ENCODE results near the gene ZBTB9.

Gene ZBTB9

DNA sequence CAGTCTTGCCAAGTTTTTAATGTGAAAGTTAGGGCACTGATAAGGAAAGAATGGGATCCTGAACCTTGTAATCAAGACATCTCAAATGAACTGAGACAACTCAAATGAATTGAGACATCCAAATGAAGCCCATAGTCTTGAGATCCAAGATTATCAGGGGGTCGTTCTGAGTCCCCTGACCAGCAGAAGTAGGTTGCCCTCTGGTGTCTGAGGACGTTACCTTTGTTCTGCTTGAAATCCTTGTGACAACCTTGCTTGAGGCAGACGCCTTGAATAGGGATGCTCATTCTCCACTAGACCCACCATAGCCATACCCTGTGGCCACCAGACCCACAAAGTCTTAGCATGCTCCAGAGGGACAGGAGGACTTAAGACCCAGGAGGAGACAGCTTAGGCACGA lies 37.7 kb downstream of the ZBTB9 start:
- Histone ChIP-seq H3K9ac (ENCODE audit: insufficient read length, low read depth) (no peak overlapping the region), H3K9me3 (ENCODE audit: insufficient read depth, low read length) (no peaks in the 10 kb centered on the region), H3K36me3 (ENCODE audit: insufficient read depth, insufficient read length, low read length) (no peaks in the 10 kb centered on the region), H3K4me1 (ENCODE audit: insufficient read depth, insufficient read length) (peaks cover 2% of the 10 kb centered on the region), H3K27me3 (ENCODE audit: insufficient read depth, insufficient read length) (no peaks in the 10 kb centered on the region), H3K4me3 (ENCODE audit: insufficient read length, low read depth) (no peak overlapping the region)
- DNase-seq (ENCODE audit: low read depth, low spot score), result no peak
- no peak for TF ChIP-seq ZNF274 (IDR thresholded peaks at IDR 0.05; ENCODE audit: low read depth, low read length)
- no peak for TF ChIP-seq YY1 (IDR thresholded peaks at IDR 0.05; ENCODE audit: insufficient read depth, insufficient read length)
- no peak for TF ChIP-seq SUZ12 (IDR thresholded peaks at IDR 0.05; ENCODE audit: extremely low read depth, insufficient read depth, insufficient read length)

DNA sequence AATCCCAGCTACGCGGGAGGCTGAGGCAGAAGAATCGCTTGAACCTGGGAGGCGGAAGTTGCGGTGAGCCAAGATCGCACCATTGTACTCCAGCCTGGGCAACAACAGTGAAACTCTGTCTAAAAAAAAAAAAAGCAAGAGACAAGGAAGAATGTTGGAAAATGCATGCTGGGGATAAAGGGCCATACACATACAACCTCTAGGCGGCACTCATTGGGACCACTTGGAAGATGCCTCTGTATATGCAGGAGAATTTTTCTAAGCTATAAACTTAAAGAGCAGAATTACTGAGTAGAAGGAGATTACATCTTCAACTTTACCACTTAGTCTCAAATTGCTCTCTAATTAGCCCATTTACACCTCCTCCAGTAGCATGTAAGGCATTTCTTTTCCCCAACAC lies 42.8 kb downstream of the ZBTB9 start:
- Histone ChIP-seq H3K27me3 (ENCODE audit: insufficient read depth, insufficient read length) (no peaks in the 10 kb centered on the region), H3K4me1 (ENCODE audit: insufficient read depth, insufficient read length) (no peaks in the 10 kb centered on the region), H3K36me3 (ENCODE audit: insufficient read depth, insufficient read length, low read length) (no peaks in the 10 kb centered on the region), H3K9me3 (ENCODE audit: insufficient read depth, low read length) (peaks cover 21% of the 10 kb centered on the region), H3K4me3 (ENCODE audit: insufficient read length, low read depth) (no peak overlapping the region), H3K9ac (ENCODE audit: insufficient read length, low read depth) (no peak overlapping the region)
- no peak for TF ChIP-seq ZNF274 (IDR thresholded peaks at IDR 0.05; ENCODE audit: low read depth, low read length)
- DNase-seq (ENCODE audit: low read depth, low spot score), result no peak

DNA sequence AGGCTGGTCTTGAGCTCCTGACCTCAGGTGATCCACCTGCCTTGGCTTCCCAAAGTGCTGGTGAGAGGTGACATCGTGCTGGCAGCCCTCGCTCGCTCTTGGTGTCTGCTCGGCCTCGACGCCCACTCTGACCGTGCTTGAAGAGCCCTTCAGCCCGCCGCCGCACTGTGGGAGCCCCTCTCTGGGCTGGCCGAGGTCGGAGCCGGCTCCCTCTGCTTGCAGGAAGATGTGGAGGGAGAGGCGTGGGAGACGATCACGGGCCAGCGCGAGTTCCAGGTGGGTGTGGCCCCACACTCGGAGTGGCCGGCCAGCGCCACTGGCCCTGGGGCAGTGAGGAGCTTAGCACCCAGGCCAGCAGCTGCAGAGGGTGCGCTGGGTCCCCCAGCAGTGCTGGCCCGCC lies 48.1 kb downstream of the ZBTB9 start:
- H3K4me3 ChIP-seq (ENCODE audit: insufficient read length, low read depth), result no peak overlapping the region
- no peaks in the 10 kb centered on the region for H3K36me3 ChIP-seq (ENCODE audit: insufficient read depth, insufficient read length, low read length)
- H3K9me3 ChIP-seq (ENCODE audit: insufficient read depth, low read length), result peaks cover 32% of the 10 kb centered on the region
- no peaks in the 10 kb centered on the region for H3K27me3 ChIP-seq (ENCODE audit: insufficient read depth, insufficient read length)
- no peaks in the 10 kb centered on the region for H3K4me1 ChIP-seq (ENCODE audit: insufficient read depth, insufficient read length)
- H3K9ac ChIP-seq (ENCODE audit: insufficient read length, low read depth), result no peak overlapping the region
- no peak for TF ChIP-seq ZNF274 (IDR thresholded peaks at IDR 0.05; ENCODE audit: low read depth, low read length)
- no peak for TF ChIP-seq YY1 (IDR thresholded peaks at IDR 0.05; ENCODE audit: insufficient read depth, insufficient read length)
- TF ChIP-seq SUZ12 (IDR thresholded peaks at IDR 0.05; ENCODE audit: extremely low read depth, insufficient read depth, insufficient read length), result no peak
- DNase-seq (ENCODE audit: low read depth, low spot score), result no peak

GRCh38 chr6:33504486-33504885 lies 50.1 kb downstream of the ZBTB9 start:
- H3K9ac ChIP-seq (ENCODE audit: insufficient read length, low read depth), result no peak overlapping the region

DNA sequence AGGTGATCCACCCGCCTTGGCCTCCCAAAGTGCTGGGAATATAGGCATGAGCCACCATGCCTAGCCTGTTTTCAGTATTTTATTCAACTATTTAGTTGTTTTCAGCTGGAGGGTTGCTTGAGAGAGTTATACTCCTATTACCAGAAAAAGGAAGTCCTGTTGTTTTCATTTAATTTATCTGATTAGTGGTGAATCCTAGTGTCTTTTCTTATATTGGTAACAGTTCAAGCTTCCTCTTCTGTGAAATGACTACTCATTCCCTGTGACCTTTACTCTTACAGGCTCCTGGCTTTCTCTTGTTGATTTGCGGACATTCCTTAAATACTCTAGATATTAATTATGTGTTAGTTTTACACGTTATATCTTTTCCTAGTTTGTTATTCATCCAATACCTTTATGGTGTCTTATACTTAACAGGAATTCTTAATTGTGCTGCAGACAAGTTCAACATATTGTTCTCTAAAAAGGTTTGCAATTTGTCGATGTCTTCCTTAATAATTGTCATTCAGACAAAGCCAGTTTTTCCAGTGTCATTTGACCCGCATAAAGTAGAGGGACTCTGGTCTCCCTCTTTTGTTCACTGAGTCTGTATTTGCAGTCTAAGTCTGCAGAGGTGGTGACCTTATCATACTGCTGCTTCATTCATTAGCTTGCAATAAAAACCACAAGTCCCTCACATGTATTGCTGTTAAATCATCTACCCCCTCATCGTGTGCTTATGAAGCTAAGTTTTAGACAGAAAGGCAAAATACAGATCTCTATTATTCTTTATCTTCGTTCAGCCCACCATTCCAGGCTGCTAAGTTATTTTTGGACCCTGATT lies 51.4 kb downstream of the ZBTB9 start:
- H3K9ac ChIP-seq (ENCODE audit: insufficient read length, low read depth), result no peak overlapping the region
- peaks cover 21% of the 10 kb centered on the region for H3K9me3 ChIP-seq (ENCODE audit: insufficient read depth, low read length)
- H3K27me3 ChIP-seq (ENCODE audit: insufficient read depth, insufficient read length), result no peaks in the 10 kb centered on the region
- H3K36me3 ChIP-seq (ENCODE audit: insufficient read depth, insufficient read length, low read length), result no peaks in the 10 kb centered on the region
- DNase-seq (ENCODE audit: low read depth, low spot score), result no peak
- TF ChIP-seq ZNF274 (IDR thresholded peaks at IDR 0.05; ENCODE audit: low read depth, low read length) (no peak), YY1 (IDR thresholded peaks at IDR 0.05; ENCODE audit: insufficient read depth, insufficient read length) (no peak), SUZ12 (IDR thresholded peaks at IDR 0.05; ENCODE audit: extremely low read depth, insufficient read depth, insufficient read length) (no peak)
- no peak overlapping the region for H3K4me3 ChIP-seq (ENCODE audit: insufficient read length, low read depth)
- H3K4me1 ChIP-seq (ENCODE audit: insufficient read depth, insufficient read length), result peaks cover 3% of the 10 kb centered on the region

More at GRCh38 chr6:33504486-33504885, 50.1 kb downstream of the ZBTB9 start:
- H3K4me3 ChIP-seq (ENCODE audit: insufficient read length, low read depth), result no peak overlapping the region
- no peak for DNase-seq (ENCODE audit: low read depth, low spot score)
- H3K36me3 ChIP-seq (ENCODE audit: insufficient read depth, insufficient read length, low read length), result no peaks in the 10 kb centered on the region
- H3K4me1 ChIP-seq (ENCODE audit: insufficient read depth, insufficient read length), result peaks cover 3% of the 10 kb centered on the region
- peaks cover 21% of the 10 kb centered on the region for H3K9me3 ChIP-seq (ENCODE audit: insufficient read depth, low read length)
- no peaks in the 10 kb centered on the region for H3K27me3 ChIP-seq (ENCODE audit: insufficient read depth, insufficient read length)
- no peak for TF ChIP-seq YY1 (IDR thresholded peaks at IDR 0.05; ENCODE audit: insufficient read depth, insufficient read length)
- no peak for TF ChIP-seq ZNF274 (IDR thresholded peaks at IDR 0.05; ENCODE audit: low read depth, low read length)
- TF ChIP-seq SUZ12 (IDR thresholded peaks at IDR 0.05; ENCODE audit: extremely low read depth, insufficient read depth, insufficient read length), result no peak
